ENCODE data around the gene COMT.
"Not testable (repeated sequence)": the region's sequence is repeated elsewhere in the genome, so short reads cannot be mapped to it uniquely, and the experiment has no call there.

The COMT gene

DNA sequence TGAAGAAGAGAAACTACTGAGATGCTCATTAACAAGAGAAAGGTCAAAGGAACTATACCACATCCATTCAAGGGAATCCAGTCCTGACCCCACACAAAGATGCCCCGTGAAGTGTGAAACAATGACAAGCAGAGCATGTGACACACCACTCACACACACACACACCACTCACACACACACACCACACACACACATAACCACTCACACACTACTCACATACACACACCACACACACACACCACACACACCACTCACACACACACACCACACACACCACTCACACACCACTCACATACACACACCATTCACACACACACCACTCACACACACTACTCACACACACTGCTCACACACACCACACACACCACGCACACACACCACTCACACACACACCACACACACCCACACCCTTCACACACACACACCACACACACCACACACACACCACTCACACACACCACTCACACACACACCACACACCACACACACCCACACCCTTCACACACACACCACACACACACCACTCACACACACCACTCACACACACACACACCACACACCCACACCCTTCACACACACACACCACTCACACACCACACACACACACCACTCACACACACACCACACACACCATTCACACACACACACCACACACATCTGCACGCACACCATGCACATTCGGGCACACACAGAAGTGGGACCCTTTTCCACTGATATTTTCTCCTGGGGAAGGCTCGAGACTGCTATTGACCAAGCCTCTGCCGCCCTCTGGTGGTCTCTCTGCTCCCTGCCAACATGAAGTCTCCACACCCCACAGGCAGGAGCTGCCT is 32.0 kb upstream of the COMT start:
- DNase-seq = peak; percentile 62 to 69

DNA sequence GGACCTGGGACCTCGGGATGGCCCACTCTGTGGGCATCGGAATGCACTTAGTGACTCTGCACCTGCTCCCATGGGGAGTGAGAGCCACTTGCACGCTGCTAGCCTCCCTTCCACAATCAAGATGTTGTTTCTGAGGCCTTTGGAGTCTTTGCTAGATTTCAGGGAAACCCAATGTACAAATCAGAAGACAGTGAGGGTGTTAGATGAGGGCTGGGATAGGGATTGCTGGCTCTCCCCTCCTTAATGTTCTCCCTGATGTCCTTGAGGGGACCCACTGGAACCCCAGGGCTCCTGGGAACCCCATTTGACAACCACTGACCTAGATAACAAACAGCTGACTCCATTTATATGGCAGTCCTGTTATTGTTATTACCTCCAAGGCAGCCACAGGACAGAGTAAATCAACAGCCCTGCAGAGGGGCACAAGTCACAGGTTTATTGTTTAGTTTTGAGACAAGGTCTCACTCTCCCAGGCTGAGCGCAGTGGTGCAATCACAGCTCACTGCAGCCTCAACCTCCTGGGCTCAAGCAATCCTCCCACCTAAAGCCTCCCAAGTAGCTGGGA is 31.3 kb upstream of the COMT start:
- no peak for DNase-seq

DNA sequence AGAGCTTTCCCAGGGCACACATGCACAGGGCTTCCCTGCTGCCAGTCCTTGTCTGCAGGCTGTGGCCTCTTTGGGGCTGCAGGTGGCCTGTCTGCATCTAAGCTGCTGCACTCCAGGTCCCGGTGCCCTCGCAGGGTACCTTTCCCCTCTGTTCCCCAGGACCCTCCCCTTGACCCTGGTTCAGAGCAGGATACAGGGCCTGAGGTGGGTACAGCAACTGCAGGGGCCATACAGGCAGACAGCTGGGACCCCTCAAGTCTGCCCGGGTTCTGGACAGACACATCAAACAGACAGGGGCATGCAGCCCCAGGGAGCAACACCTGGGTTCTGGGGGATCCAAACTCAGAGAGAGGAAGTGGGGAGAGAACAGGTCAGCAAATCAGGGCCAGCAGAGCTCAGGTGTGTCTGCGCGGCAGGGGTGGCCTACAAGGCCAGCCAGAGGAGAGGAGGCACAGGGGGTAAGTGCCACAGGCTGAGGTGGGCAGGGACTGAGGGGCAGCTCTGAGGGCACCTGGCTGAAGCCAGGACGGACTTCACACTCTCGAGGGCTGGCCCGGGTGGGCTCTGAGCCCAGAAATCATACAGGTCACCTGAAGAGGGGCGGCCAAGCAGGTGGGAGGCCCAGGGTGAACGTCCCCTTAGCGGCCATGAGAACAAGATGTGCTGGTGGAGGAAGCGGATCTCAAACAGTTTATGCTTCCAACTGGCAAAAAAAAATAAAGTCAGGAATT is 29.9 kb upstream of the COMT start:
- DNase-seq = no peak

DNA sequence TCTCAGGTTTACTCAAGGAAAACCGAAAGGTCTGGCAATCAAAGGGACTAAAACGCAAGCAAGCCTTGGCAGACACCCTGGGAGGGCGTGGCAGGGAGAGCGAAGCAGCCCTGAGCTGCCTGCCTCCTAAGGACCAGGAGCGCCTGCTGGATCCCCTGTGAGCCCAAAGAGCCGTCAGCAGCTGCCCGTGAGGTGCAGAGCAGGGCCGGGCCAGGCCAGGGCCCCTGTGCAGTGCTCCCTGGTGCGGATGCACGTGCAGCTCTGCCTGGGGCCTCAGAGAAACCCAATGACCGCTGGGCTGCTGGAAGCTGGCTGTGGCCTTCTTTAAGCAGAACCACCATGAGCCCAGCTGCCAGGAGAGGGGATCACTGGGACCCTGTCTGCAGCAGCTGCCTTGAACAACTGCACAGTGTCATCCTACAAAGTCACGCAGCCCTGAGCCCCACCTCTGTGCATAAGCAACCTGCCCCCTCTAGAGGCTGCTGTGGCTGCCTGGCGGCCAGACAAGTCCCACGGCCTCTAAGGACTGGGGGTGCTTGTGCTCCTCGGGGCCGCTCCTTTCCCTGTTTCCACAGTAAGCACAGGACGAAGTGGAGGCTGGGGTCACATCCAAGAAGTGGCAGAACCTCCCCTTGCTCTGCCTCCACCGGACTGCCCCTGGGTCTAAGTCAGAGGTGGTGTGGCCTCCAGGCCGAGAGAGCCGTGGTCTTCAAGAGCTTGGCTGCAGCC is 29.1 kb upstream of the COMT start:
- DNase-seq = no peak

DNA sequence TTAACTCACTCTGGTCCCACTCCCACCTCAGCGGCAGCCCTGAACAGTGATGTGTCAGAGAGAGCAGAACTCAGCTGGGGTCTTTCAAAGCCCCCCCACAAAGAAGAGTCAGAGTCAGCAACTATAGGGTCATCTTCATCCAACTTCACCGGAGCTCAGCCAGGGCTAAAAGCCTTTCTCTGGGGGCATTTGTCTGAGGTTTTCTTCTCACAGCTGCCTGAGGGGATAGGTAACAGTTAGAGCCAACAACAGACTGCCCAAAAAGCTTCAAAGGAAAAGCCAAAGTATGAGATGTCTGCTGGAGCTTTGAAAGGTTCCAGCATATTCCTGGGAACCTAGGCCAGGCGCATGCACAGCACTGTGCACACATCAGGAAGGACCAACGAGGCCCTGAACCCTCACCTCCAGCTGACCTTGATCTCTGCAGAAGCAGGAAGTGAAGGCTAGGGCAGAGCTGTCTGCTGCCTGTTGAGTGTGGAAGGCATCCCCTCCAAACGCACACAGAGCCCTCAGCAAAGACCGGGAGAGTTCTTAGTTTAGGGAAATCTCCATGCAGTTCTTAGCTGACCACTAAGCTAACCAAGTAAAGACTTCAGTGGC is 28.1 kb upstream of the COMT start:
- DNase-seq = no peak

DNA sequence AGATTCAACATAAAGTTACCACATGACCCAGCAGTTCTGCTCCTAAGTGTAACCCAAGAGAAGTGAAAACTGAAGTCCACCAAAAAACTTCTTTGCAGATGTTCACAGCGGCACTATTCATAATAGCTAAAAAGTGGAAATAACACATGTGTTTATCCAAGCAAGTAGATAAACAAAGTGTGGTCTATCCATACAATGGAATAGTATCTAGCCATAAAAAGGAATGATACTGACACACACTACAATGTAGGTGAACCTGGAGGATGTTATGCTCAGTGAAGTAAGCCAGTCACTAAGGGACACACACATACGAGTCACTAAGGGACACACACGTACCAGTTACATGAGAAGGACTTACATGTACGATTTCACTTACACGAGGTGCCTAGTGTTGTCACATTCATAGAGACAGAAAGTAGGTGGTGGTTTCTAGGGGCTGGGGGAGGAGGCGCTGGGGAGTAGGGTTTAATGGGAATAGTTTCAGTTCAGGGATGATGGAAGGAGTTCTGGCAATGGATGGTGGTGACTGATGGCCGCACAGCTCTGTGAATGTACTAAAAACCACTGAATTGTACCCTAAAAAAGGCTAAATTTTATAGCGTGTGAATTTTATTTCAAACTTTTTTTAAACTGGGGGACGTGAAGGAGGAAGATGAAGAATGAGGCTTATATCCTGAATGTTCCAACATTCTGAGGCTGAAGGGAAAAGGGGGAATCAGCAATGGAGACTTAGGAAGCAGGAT is 27.2 kb upstream of the COMT start:
- DNase-seq = no peak

DNA sequence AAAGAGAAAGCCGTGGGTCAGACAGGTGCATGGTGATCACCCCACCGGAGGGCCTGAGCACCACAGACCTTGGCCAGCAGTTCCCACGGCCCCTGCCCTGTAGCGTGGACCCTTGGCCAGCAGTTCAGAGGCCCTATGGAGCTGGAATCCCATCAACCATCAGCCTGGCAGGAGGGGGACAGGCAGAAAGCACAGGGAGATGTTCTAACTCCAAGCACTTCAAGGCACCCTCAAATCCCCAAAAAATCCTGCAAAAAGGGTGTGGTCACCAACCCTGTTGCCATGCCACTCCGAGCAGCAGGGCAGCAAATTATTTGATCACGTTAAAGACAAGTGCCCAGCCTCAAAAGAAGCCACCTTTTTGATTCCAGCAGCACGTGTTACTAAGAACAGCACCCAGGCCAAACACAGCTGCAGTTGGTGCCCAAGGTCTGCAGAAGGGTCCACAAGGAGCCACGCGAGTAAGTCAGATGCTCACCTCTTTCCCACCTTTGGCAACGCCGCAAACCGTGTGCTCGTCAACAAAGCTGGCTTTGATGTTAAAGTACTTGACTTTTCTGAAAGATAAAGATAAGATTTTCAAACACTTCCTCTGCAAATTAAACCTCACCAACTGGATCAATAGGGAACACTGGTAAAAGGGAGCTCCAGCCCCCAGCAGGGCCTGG is 26.2 kb upstream of the COMT start:
- no peak for DNase-seq

DNA sequence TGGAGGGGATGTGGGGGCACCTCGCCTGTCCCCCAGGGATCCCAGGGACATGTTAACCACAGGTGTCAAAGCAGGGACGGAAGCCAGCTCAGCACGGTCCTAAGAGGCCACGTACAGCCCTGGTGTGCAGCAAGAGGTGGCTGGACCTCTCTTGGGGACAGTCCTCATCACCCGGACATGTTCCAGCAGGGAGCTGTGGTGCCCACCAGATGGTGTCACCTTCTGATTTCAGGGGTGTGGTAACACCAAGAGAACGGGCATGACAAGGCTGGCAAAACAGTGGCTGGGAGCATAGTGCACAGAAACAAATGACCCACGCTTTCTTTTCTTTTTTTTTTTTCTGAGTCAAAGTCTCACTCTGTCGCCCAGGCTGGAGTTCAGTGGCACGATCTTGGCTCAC is 25.6 kb upstream of the COMT start:
- DNase-seq = no peak

DNA sequence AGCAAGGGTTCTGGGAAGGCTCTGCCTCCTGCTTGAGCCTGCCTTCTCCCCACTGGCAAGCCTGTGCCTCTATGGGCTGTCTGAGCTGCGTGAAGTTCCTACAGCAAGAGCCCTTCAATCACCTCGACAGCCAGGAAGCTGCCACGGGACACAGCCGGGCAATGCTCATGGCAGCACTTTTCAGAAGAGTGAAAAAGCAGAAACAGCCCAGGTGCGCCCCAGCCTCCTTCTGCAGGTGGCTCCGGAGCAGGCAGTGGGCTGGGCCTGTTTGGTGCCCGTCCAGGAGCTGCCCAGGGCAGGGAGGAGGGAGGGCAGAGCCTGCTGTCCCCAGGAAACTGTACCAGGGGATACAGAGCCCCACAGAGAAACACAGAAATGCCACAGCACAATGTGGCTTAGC is 24.6 kb upstream of the COMT start:
- no peak for DNase-seq

DNA sequence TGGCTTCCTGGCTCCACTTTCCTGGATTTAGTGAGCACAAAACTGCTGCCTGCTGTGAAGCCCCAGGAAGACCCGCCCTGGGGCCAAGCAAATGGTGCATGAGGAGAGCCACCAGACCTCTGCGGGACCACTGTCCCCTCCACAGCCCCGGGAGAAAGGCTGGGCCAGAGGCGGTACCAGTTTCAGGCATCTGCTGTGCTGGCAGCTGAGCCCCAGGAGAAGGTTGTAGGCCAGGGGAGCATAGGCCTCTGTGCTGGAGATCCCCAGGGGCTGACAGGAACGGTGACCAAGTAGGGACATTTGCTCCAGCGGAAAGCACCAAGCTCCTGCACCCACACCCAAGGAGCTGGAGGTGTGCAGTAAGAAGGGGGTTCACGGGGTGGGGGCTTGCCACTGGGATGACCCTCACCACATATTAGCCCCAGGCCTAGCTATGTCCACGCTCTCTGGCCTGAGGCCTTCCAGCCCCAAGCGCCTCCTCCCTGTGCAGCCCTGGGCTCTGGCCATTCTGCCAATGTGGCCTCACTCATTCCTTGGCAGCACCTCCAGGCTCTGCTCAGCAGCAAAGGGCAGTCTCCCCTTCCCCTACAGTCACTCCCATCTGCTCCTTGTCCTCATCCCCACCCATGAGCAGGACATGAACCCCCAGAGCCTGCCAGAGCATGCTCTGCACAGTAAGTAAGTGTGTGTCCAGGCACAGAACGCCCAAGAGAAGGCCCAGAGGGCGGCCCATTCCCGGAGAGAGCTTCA is 24.0 kb upstream of the COMT start:
- DNase-seq = no peak

DNA sequence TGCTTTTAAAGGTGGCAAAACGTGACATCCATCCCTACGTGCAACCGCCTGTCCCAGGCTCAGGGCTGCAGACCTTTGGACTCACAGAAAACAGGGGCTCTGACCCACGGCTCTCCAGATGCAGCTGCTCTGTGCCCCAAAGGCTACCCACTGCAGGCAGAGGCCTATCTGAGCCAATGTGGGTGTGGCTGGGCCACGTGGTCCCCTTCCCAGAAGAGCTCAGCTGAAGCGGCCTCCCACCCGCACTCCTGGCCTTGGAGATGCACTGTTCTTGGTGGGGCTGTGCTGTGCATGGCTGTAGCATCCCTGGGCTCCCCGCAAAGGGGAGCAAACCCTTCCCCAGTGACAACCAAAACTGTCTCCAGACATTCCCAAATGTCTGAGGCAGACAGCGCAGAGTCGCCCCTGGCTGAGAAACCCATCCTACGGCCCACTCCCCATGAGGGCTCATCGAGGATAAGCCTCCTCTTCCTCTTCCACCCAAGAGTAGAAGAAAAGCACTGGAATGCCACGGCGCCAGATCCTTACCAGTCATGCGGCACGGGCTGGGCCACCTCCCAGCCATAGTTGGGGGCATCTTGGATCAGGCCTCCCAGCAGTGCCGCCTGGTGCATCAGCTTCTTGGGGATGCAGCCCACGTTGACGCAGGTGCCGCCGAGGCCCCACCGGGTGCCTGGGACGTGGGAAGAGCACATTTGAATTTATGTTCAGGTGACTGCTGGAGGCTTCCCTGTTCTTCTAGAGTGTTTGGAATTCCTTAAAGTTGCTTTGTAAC is 23.1 kb upstream of the COMT start:
- no peak for DNase-seq

DNA sequence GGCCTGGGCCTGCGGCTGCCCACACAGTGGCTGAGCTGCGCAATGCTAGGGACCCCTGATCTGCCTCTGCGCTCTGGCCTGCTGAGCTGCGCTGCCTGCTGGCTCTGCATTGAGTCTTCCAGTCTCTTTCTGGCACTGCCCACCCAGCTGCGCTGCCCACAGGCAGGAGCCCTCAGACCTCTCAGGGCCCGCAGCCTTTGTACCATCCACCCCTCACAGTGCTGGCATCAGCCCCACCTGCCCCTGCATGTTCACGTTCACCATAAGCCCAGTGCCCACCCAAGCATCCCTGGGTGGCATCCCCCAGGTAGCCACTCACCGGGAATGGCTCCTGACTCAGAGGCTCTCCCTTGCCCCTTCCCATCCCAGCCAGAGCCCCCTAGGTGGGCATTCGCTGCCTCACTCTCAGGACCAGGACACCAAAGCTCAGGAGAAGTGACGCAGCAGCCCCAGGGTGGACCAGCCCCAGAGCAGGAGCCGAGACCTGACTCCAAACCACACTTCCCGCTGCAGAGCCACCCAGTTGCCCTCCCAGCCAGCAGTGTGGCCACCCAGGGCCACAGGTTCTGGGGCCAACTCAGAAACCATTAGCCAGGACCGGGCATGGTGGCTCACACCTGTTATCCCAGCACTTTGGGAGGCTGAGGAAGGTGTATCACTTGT is 21.7 kb upstream of the COMT start:
- DNase-seq = no peak

DNA sequence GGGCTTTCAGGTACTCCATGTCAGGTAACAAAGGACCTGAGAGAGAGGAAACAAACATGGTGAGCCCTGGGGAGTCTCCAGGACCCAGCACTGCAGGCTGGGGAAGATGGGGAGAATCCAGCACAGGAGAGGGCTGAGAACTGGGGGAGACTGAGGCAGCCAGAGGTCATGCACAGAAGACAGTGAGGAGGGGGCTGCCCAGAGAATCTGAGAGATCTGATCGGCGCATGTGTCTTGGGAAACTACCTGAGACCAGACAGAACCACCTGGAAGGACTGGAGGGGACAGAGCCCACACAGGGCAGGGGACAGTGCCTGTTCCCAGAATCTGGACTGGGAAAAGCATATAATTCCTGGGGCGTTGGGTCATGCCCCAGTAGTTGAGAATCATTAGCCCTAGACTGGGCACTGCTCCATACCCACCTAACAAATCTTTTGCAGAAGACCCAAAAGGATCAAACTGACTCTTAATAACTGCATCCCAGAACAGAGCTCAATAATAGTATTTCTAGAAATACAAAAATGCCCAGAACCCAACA is 20.0 kb upstream of the COMT start:
- no peak for DNase-seq

DNA sequence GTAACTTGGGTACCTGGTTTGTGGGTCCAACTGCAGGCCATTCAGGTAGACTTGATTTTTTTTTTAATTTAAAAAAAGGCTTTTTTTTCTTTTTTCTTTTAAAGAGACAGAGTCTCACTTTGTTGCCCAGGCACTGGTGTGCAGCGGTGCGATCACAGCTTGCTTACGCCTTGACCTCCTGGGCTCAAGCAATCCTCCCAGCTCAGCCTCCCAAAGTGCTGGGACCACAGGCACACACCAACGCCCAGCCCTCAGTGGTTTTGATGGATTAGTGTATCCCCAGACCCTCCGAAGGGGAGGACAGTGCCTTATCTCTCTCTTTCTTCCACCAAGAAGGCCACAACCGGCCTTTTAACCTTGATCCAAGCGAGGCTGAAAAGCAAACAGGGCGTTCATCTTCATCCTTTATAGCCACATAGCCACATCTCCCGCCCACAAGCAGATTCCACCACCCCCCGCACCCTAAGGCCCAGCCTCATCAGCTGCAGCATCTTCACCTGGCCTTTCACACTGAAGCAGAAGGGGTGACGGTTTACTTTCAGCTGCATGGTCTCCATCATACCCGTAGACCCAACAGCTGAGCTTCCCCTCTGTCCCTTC is 17.6 kb upstream of the COMT start:
- no peak for DNase-seq

DNA sequence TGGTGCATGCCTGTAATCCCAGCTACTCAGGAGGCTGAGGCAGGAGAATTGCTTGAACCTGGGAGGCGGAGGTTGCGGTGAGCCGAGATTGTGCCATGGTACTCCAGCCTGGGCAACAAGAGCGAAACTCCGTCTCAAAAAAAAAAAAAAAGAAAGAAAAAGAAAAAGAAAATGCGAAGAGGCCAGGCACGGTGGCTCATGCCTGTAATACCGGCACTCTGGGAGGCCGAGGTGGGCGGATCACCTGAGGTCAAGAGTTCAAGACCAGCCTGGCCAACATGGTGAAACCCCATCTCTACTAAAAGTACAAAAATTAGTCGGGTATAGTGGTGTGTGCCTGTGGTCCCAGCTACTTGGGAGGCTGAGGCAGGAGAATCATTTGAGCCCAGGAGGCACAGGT is 15.5 kb upstream of the COMT start:
- not testable (repeated sequence) for DNase-seq

DNA sequence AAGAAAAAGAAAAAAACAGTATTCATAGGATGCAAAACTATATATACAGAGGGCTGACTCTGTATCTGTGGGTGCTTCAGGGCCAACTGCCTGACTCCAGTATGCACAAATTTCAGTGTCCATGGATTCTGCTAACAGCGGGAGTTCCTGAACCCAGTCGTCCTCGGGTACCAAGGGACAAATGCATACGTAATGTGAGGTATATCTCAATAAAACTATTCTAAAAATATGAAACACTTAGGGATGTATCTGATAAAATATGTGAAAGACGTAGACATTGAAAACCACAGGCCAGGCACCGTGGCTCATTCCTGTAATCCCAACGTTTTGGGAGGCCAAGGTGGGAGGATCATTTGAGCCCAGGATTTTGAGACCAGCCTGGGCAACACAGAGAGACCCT is 13.9 kb upstream of the COMT start:
- no peak for DNase-seq

DNA sequence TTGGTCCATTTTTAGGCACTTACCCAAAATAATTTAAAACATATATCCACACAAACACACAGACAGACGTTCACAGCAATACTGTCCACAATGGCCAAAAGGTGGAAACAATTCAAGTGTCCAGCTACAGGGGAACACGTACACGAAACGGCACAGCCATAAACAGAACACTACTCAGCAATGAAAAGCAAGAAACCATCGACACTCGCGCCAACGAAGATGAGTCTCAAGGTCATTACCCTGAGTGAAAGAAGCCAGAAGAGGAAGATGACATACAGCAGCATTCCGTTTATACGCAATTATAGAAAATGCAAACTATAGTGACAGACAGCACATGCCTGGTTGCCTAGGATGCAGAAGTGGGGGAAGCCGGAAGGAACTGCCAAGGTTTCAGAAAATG is 13.4 kb upstream of the COMT start:
- DNase-seq = no peak

DNA sequence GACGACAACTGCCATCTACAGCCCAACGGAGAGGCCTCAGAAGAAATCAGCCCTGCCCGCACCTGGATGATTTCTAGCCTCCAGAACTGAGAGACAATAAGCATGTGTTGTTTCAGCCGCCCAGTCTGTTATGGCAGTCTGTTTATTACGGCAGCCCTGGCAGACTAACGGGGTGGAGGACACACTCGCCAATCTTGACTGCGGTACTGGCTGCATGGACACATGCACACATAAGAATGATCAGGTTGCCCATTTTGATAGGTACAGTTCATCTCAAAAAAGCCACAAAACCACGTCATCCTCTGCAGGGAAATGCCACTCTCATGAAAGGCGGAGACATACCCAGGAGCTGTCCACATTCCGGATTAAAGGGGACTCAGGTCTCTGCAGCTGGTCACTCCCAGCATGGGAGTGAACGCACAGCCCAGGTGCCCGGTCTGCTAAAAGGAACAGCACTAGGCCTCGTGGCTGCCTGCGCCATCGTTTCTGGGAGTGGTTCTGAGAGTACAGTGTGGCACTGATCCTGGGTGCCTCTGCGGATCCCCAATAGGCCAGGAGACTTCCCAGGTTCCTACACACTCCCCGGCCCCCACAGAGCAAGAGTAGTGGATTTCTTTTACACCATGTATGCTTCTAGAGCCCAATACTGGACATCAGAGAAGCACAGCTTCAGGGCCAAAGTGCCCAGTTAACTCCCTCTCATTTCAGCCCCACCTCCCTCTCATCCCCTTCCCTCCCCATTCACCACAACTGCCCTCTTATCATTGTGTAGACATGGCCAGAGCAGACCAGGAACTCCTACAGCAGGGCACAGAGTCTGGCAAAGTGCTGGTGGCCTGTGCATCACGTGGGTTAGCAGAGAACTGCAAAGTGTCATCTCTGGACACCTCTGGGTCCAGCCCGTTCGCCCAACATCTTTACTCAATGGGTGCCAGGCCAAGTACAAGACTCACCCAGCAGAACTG is 11.7 kb upstream of the COMT start:
- DNase-seq = no peak
